NCI-H2196 treated with DMSO at 0.1 percent for 48 hours (cell line): ENCODE data around the gene ZNF79.

Experiments
- DNase-seq: peaks from one replicate; lab custom pipeline; 2025; ENCODE audit not compliant: unreplicated experiment; lab: John Stamatoyannopoulos, UW

ZNF79 gene

GRCh38 chr9:127492616-127493015 is 68.4 kb downstream of the ZNF79 start:
- DNase-seq = no peak

- DNase-seq = no peak
These were observed 69.6 kb downstream of the ZNF79 start for GRCh38 chr9:127493592-127494303.

- no peak for DNase-seq
These were observed 70.1 kb downstream of the ZNF79 start for GRCh38 chr9:127494304-127494702.
